ENCODE measurements around the gene SMYD3.
A peak's percentile ranks its signal among the peaks of the same experiment; 100 is the strongest.

SMYD3 gene

DNA sequence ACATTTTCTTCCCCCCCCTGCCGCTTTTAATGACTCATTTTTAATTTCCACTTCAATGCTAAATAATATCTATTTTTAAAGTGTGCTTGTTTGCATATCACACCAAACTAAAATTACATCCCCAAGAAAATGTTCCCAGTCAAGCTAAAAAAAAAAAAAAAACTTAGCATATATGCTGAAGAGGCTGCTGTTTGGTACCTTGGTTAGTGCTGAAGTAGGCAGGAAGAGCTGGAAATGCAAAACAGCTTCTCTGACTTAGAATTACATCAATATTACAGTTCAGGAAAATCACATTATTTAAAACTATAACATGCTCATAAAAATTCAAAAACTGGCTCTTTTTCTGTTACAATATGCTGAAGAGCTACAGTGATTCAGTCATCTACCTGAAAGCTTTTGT is 372.3 kb downstream of the SMYD3 start:
- no peak for DNase-seq

DNA sequence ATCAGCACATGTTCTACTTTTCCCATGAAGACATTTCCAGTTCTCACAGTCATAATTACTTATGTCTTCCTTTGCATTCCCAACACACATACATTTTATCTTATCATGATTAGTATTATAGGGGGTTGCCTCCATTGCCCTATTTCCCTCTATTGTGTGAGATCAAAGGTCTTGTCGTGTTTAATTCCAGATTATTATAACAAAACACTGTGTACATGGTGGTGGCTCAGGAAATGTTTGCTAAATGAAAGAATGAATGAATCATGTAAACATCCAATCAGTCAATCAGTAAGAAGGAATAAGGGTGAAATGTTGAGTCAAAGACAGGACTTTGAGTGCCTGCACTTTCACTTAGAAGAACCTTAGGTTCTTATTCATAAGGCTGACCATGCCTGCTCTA is 376.0 kb downstream of the SMYD3 start:
- no peak for DNase-seq

DNA sequence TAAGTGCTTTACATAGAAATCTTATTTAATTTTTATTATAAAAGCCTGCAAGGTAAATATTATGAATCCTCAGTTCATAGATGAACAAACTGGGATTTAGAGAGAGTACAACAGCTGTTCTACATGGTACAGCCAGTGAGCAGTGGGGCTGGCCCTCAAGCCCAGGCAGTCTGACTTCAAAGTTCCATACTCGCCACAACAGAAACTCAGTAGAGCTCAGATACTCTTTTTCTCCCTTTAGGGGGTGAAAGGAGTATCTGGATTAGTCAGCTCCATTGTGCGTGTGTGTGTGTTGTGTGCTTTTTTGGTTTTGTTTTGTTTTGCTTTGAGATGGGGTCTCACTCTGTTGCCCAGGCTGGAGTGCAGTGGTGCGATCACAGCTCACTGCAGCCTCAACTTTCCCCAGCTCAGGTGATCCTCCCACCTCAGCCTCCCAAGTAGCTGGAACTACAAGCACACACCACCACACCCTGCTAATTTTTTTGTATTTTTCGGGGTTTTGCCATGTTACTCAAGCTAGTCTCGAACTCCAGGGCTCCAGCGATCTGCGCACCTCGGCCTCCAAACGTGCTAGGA is 378.5 kb downstream of the SMYD3 start:
- DNase-seq: no peak

DNA sequence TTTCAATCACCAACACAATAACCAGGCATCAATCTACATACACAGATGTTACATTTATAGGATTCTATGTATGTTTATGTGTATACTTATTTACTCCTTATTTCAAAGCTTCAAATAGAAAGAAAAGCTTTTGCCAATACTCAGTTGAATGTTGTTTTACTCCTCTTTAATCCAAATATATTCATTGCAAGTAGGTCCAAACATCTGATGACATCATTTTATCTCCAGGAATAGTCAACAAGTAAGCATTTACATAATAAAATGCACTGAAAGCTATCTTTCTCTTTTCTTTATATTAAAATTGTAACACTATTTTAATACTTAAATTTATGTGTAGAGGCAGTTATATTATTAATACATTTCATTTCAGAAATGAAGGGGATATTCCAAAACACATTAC is 380.5 kb downstream of the SMYD3 start:
- DNase-seq: no peak

DNA sequence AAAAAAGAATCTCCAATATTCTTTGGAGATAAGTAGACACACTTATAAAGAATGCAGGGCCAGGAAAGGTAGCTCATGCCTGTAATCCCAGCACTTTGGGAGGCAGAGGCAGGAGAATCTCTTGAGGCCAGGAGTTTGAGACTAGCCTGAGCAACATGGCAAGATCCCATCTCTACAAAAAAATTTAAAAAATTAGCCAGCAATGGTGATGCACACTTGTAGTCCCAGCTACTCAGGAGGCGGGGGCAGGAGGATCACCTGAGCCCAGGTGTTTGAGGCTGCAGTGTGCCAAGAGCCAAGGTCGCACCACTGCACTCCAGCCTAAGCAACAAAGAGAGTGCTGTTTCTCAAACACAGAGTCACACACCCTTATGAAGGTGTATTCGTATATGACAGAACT is 385.0 kb downstream of the SMYD3 start:
- DNase-seq: no peak

DNA sequence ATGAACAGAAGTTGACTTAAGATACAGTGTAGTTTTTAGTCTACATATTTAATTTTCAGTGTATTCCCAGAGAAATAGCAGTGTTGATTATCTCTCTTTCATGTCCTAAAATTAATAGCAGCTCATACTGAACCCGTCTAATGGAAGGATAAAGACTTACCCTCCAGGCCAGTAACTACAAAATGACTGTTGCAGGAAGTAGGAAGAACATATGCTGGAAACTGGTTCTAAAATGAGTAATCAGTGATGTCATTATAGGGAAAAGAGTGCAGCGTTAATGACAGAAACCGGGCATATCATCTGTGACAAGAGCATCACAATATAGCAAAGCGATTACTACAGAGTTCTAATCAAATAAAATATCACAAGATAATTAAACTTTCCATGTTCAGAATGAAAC is 385.5 kb downstream of the SMYD3 start:
- DNase-seq: no peak

DNA sequence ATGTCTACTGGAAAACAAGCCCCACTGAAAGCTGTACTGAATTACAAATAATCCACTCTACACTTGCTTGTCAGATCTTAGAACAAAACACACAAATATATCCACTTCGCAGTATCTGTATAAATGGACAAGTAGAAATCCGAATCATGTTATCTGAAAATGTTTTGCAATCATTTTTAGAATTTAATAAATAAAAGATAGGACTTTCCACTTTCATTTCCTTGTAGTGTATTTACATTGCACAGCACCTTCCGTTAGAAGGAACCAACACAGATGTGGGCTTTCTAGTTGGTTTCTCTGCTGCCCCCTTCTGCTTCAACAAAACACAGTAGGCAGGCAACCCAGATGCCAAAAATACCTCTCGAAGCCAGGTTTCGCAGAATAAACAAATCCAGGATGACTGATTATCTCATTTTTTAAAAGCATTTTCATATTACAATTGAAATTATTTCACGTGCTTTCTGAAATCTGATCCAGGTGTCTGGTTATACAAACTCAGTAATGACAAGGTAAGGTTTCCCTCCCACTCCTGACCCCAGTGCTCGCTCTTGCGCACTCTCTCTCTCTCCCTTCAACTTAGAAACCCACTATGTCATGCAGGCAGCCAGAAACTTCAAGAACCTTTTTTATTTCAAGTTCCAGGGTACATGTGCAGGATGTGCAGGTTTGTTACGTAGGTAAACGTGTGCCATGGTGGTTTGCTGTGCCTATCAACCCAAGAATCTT is 389.9 kb downstream of the SMYD3 start:
- DNase-seq: peak; percentile 47

DNA sequence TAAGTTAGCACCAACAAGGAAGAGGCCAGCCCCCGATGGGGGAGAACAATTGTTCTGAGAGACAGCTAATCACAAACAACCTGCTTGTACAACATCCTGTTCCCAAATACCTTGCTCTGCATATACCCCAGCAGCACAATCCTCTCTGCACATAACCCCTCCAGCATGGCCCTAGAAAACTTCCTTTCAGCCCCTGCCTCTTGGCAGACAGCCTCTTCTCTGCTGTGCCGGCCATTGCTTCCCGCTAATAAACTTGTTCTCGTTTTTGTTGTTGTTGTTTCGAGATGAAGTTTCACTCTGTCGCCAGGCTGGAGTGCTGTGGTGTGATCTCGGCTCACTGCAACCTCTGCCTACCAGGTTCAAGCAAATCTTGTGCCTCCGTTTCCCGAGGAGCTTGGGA is 392.7 kb downstream of the SMYD3 start:
- no peak for DNase-seq

DNA sequence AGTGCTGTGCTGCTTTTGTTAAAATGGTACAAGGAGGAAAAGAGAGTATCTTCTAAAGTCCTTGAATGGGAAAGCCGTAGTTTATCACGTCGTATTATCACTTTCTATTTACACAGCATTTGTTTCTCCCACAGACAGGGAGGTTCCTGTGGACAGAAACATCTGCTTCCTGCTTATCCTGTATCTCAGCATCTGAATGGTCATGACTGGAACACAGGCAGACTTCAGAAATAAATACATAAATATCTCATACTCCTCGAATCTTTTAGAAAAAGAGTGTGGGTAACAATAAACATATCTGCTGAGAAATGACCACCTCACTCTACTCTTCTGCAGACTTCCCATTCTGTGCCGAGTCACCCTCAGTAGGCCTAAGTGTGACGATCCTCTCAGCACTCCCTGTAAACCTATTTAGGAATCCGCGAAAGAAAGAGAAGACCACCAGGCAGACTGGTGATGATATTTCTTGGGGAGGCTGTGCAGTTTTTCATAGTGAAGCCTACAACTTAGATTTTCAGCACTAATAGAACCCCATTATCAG is 393.5 kb downstream of the SMYD3 start:
- DNase-seq: peak; percentile 68

DNA sequence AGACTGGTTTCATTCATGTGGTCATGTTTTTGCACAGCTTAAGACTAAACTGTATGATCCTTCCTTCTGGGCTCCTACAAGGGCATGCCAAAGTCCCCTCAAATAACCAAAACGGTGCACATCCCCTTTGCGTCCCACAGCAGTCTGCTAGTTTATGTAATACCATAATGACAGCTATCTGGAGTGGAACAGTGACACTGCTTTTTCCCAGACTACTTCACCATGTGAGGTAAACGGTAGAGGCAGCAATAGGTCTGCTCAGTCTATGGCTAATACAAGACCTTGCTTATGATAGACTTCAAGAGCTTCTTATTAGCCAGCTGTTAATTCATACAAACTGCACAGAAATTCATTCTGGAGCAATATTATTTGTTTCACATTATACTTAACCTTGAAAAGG is 395.5 kb downstream of the SMYD3 start:
- no peak for DNase-seq

DNA sequence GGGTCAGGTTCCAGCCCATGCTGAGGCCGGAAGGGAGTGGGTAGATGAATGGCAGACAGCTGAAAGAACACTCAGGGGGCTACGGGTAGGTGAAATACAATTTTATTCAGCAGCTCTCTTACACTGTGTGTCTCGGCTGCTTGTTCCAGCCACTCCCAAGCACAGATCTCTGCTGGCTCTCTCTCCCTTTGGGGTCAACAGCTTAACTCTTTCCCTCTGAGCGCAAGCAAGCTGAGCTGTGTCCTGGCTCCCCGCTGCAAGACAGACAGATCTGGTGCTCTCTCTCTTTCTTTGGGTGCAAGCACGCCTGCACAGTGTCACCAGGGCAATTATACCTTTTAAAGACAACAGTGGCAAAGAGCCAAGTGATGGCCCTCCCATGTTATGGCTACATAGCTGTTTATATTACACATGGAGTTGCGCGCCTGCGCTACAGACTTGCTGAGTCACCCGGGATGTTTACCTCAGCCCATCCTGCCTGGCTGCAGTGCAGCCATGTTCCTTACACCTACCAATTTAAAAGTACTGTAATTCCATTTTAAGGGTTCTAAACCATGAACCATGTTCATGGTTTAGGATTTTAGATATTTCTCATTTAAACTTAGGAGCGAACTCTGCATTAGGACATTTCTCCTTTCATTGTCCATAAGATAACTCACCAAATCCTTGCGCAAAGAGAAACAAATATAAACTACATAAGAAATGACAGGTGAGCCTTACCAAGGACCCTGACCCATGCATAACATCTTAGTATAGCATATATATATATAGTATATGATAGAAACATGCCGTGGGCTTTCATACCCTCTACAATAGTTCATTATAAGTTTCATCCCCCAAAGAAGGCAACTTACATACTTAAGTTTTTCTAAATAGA is 396.5 kb downstream of the SMYD3 start:
- peak; percentile 98 for DNase-seq

DNA sequence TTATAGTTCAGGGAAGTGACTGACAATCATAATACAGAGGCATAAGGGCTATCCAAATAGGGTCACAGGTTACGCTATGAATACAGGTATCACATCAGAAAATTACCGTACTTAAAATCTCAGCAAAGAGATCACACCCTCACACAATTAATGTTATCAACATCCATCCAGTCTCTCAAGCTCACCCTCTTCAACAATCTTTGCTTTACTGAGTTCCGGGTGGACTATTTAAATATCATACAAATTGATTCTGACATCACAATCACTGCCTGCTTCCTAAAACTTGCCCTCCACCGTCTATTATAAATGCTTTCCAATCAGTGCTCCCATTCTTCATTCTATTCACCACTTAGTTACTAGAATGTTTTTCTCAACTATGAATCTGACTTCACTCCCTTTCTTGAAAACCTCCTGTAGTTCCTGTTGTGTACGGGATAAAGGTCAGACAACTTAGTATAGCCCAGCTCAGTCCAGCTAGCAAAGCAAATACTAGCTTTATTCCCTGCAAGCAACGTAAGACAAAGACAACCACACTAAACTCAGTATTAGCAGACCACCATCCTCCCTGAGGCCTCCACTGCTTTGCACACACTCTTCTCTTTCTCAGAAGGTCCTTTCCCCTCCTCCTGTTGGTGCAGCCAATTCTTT is 398.7 kb downstream of the SMYD3 start:
- DNase-seq: no peak

DNA sequence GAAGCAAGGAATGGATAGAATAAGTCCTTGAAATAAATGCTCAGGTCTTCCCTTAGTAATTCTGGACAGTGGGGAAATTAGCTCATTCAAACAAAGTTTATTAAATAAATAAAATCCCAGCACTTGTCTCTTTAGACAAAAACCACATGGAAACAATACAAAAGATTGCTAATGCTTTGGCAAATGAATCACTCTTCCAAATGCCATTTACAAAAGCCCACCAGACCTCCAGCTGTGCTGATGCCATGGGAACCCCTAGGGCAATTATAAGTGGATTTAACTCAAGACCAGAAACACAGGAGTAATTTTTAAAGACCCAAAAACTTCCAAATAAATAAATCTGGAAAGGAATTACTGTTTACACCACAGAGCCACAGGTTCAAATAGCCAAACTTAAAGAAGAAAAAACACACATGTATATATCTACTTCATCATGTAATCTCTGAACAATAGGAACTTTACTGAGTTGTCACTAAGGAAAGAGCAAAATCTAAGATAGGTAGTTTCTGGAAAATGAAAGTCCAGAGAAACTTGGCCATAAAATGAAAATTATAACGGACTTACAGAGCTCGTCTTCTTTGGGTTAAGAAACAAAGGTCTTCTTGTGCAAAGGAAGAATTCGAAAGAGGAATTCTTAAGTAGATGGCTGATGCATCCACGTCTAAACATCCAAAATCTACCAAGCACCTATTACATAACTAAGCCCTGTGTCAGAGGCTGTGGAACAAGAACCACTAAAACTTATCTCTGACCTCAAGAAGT is 399.4 kb downstream of the SMYD3 start:
- DNase-seq: peak; percentile 86

DNA sequence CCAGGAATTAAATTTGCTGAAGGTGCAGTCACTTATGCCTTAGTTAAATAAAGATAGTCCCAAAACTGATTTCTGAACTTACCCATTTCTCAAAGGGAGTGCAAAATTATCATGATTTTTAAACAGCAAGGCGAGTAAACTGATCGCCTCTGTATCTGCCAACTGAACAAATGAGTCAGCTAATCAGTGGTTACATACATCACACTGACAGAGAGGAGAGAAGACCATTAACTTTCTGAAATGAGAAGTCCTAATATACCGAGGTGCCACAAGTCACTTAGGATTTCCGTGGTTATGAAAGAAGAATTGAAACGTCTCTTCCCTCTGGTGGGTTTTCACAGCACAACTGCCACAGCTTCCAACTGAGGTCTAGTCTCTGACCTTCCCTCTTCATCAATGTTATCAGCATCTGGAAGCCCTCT is 400.7 kb downstream of the SMYD3 start:
- DNase-seq: no peak

DNA sequence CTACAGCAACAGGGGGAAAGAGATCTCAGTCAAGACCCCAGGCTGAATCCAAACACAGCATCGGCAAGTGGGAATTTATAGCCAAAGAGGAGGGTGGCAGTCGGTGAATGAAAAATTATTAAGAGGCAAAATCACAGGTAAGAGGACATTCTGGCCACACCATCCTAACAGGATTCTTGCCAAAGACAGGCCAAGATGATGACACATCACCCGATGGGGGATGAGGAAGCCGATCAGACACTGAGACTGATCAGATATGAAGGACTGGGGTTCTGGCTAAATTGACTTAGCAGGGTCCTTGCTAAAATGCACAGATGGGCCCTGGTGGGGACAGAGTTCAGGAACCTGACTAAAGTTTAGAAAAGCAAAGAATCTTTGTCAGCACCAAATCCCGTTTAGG is 402.2 kb downstream of the SMYD3 start:
- no peak for DNase-seq

DNA sequence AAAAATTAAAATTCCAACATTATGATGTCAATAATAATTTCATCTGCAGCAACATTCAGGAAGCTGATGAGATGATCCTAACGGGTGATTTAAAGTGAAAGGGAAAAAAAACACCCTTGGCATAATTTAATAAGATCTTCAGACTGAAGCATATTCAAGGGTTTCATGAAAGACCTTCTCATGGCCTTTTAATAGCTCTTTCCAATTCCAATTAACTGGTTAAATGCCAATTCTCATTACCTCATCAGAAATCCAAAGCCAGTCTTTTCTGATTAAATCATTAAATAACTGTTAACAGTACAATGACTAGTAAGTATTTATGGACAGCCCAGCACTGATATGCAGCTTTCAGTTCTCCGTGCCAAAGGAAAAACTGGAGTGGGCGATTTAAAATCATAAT is 407.5 kb downstream of the SMYD3 start:
- DNase-seq: no peak

DNA sequence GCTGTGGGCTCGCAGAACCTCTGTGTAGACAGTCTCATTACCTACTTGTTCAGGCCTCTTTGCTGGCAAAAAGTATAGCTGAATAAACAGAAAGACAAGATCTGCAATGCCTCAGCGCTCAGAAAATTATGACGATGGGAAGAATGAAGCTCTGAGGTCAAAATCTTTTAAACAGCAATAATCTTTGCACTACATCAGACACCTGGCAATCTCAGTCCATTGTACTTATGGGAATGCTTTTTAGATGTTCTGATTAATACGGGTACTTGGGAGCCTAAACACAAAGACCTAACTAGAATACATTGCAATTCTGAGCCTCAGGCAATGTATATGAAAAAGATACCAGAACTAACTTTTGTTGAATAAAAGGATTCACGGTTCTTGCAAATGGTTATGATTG is 410.7 kb downstream of the SMYD3 start:
- DNase-seq: no peak

DNA sequence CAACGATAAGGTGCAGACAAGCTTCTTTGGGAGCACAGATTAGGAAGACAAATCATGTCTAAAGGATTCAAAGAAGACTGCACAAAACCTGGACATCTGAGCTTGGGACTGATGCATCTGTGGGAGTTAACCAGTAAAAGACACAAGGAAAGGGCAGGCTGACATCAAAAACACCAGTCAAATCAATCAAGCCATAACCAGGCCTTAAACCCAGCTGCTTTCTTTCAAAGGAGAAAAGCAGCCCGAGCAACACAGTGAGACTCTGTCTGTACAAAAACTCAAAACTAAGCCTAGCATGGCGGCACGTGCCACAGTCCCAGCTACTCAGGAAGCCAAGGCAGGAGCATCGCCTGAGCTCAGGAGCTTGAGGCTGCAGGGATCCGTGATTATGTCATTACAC is 411.6 kb downstream of the SMYD3 start:
- no peak for DNase-seq

DNA sequence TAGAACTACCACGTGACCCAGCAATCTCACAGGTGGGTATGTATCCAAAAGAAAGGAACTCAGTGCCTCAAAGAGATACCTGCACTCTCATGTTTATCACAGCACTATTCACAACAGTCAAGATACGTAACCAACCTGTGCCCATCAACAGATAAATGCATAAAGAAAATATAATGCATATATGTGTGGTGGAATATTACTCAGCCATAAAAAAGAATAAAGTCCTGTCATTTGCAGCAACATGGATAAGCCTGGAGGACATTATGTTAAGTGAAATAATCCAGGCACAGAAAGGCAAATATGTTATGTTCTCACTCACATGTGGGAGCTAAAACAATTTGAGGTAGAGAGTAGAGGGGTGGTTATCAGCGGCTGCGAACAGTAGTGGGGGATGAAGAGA is 413.8 kb downstream of the SMYD3 start:
- DNase-seq: no peak

DNA sequence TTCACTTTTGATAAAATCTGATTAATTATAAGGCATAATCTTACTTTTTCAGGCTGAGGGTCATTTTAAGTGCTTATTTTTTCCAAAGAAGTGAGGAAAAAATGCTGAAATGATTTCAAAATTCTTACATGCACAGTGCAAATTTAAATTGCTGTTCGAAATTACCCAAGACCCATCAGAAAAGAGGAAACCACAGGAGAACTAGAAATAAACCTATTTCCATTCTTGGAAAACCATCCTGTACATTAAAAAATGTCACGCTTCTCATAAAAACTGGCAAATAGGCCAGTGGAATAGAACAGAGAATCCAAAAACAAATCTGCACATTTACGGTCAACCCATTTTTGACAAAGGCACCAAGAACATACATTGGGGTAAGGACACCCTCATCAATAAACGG is 414.9 kb downstream of the SMYD3 start:
- no peak for DNase-seq

DNA sequence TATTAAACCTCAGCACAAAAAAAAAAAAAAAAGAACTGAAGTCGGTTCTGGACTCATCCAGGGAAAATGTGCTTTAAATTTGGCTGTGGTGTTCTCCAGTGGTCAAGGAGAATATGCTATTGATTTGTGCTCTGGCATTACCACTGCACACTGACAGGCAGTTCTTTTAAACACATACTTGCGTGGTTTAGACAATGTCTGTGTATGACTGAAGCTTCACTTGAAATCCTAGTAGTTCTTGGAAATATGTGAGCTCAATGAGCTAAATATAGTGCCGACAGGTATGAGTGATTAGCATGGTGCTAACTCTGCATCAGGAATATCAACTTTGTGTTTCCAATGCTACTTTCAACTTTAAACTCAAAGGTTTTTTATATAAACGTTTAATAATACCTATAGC is 415.6 kb downstream of the SMYD3 start:
- DNase-seq: no peak

DNA sequence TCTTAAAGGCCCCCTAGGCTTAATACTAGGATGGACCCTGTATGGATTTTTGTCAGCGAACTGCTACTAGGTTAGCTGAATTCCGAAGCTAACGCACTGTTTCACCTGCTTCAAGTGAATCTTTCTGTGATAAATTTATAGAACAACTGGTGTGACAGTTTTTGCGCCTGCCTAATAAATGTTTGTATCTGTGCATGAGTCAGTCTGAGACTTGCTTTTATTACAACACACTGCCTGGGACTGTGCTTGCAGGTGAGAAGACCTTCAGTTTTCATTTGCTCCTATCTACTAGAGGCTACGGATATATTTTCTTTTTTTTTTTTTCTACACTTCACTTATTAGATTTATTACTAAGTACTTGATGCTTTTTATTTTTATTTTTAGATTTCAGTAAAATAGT is 420.9 kb downstream of the SMYD3 start:
- DNase-seq: no peak

DNA sequence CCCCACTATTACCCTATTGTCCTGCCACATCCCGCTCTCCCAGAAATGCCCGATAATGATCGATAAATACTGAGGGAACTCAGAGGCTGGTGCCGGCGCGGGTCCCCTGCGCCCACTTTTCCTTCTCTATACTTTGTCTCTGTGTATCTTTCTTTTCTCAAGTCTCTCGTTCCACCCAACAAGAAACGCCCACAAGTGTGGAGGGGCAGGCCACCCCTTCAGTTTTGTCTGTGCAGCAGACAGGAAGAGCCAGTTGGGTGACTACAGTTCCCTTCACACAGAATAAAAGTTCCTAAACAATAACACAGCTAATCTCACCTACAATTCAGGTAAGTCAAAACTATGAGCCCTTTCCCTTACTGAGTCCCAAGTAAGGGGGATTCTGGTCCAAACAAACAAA is 423.7 kb downstream of the SMYD3 start:
- no peak for DNase-seq
